ENCODE data around the gene COL1A2. TPM values are rescaled to one million over a fixed set of nuclear protein-coding genes. Genes with fewer than 3 reads are reported as not detected.

Gene COL1A2
- total and polyA plus RNA-seq, 2 of the 13 experiments (the other 11 are each of a cell fraction or from before 2014, with no cell fraction given): not detected

DNA sequence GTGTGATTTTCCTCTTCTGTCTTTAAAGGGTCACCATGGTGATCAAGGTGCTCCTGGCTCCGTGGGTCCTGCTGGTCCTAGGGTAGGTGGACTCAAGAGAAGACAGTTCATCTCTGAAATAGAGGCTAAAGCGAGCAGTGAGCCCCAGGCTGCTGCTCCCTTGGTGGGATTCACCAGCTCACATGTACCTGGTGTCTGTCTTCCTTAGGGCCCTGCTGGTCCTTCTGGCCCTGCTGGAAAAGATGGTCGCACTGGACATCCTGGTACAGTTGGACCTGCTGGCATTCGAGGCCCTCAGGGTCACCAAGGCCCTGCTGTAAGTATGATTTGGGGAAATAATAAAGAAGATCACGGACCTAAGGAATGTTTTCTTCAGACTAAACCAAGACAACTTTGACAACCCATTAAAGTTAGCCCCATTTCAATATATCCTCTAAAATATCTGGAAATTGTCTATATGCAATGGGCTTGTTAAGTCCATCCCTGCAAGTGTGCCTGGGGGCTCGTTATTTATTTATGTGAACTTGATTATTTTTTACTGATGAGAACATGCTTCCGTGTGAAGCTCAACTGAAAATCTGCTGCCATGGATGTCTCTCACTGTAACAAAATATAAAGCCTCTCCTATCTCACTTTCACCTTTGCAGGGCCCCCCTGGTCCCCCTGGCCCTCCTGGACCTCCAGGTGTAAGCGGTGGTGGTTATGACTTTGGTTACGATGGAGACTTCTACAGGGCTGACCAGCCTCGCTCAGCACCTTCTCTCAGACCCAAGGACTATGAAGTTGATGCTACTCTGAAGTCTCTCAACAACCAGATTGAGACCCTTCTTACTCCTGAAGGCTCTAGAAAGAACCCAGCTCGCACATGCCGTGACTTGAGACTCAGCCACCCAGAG is 32.5 kb downstream of the COL1A2 start (continued):
- TF ChIP-seq, protein P1, sequence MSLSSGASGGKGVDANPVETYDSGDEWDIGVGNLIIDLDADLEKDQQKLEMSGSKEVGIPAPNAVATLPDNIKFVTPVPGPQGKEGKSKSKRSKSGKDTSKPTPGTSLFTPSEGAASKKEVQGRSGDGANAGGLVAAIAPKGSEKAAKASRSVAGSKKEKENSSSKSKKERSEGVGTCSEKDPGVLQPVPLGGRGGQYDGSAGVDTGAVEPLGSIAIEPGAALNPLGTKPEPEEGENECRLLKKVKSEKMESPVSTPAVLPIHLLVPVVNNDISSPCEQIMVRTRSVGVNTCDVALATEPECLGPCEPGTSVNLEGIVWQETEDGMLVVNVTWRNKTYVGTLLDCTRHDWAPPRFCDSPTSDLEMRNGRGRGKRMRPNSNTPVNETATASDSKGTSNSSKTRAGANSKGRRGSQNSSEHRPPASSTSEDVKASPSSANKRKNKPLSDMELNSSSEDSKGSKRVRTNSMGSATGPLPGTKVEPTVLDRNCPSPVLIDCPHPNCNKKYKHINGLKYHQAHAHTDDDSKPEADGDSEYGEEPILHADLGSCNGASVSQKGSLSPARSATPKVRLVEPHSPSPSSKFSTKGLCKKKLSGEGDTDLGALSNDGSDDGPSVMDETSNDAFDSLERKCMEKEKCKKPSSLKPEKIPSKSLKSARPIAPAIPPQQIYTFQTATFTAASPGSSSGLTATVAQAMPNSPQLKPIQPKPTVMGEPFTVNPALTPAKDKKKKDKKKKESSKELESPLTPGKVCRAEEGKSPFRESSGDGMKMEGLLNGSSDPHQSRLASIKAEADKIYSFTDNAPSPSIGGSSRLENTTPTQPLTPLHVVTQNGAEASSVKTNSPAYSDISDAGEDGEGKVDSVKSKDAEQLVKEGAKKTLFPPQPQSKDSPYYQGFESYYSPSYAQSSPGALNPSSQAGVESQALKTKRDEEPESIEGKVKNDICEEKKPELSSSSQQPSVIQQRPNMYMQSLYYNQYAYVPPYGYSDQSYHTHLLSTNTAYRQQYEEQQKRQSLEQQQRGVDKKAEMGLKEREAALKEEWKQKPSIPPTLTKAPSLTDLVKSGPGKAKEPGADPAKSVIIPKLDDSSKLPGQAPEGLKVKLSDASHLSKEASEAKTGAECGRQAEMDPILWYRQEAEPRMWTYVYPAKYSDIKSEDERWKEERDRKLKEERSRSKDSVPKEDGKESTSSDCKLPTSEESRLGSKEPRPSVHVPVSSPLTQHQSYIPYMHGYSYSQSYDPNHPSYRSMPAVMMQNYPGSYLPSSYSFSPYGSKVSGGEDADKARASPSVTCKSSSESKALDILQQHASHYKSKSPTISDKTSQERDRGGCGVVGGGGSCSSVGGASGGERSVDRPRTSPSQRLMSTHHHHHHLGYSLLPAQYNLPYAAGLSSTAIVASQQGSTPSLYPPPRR (CRISPR knock-in tag; IDR thresholded peaks at IDR 0.05; ENCODE audit: borderline replicate concordance): no peak
- TF ChIP-seq SP140L (CRISPR knock-in tag; IDR thresholded peaks at IDR 0.05; ENCODE audit: borderline replicate concordance): no peak
- TF ChIP-seq MIER3 (CRISPR knock-in tag; IDR thresholded peaks at IDR 0.05; ENCODE audit: borderline replicate concordance): no peak
- TF ChIP-seq KDM2A (CRISPR knock-in tag; IDR thresholded peaks at IDR 0.05; ENCODE audit: borderline replicate concordance, low read depth): no peak
- no peak for TF ChIP-seq MAFK (conservative IDR thresholded peaks at IDR 0.05 in 1 of 2, IDR thresholded peaks at IDR 0.05 in 1 of 2; ENCODE audit: low read length in 2 of 2)
- TF ChIP-seq, protein P2, sequence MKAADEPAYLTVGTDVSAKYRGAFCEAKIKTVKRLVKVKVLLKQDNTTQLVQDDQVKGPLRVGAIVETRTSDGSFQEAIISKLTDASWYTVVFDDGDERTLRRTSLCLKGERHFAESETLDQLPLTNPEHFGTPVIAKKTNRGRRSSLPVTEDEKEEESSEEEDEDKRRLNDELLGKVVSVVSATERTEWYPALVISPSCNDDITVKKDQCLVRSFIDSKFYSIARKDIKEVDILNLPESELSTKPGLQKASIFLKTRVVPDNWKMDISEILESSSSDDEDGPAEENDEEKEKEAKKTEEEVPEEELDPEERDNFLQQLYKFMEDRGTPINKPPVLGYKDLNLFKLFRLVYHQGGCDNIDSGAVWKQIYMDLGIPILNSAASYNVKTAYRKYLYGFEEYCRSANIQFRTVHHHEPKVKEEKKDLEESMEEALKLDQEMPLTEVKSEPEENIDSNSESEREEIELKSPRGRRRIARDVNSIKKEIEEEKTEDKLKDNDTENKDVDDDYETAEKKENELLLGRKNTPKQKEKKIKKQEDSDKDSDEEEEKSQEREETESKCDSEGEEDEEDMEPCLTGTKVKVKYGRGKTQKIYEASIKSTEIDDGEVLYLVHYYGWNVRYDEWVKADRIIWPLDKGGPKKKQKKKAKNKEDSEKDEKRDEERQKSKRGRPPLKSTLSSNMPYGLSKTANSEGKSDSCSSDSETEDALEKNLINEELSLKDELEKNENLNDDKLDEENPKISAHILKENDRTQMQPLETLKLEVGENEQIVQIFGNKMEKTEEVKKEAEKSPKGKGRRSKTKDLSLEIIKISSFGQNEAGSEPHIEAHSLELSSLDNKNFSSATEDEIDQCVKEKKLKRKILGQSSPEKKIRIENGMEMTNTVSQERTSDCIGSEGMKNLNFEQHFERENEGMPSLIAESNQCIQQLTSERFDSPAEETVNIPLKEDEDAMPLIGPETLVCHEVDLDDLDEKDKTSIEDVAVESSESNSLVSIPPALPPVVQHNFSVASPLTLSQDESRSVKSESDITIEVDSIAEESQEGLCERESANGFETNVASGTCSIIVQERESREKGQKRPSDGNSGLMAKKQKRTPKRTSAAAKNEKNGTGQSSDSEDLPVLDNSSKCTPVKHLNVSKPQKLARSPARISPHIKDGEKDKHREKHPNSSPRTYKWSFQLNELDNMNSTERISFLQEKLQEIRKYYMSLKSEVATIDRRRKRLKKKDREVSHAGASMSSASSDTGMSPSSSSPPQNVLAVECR (CRISPR knock-in tag; IDR thresholded peaks at IDR 0.05; ENCODE audit: borderline replicate concordance): no peak
- no peak for TF ChIP-seq MTA3 (CRISPR knock-in tag; IDR thresholded peaks at IDR 0.05)
- TF ChIP-seq TRIM22 (IDR thresholded peaks at IDR 0.05): no peak
